ENCODE data around the gene STXBP4.

- TF ChIP-seq CTCF (IDR thresholded peaks at IDR 0.05) (no peak), USF2 (IDR thresholded peaks at IDR 0.05; ENCODE audit: borderline replicate concordance, low read depth, low read length) (no peak), POLR2AphosphoS5 (IDR thresholded peaks at IDR 0.05; ENCODE audit: low read depth, low read length) (no peak)
These were observed 185.5 kb downstream of the STXBP4 start for GRCh38 chr17:55154101-55154500.
